ENCODE results near the gene UNC79.

The UNC79 gene

GRCh38 chr14:93727917-93728650 lies 297.3 kb downstream of the UNC79 start:
- DNase-seq (ENCODE audit: low read depth in 2 of 2), result no peak

GRCh38 chr14:93728651-93729016 lies 297.9 kb downstream of the UNC79 start:
- no peak for DNase-seq (ENCODE audit: low read depth in 2 of 2)

- no peak for DNase-seq (ENCODE audit: low read depth in 2 of 2)
Measured at GRCh38 chr14:93729993-93730392, 299.3 kb downstream of the UNC79 start.

GRCh38 chr14:93731753-93732152 lies 301.0 kb downstream of the UNC79 start:
- DNase-seq (ENCODE audit: low read depth in 2 of 2), result no peak

GRCh38 chr14:93732524-93732923 lies 301.8 kb downstream of the UNC79 start:
- DNase-seq (ENCODE audit: low read depth in 2 of 2), result no peak

GRCh38 chr14:93733231-93733630 lies 302.5 kb downstream of the UNC79 start:
- DNase-seq (ENCODE audit: low read depth in 2 of 2), result no peak

GRCh38 chr14:93733631-93734030 lies 302.9 kb downstream of the UNC79 start:
- no peak for DNase-seq (ENCODE audit: low read depth in 2 of 2)

- no peak for DNase-seq (ENCODE audit: low read depth in 2 of 2)
Measured at GRCh38 chr14:93734086-93734822, 303.5 kb downstream of the UNC79 start.

GRCh38 chr14:93735206-93735605 lies 304.5 kb downstream of the UNC79 start:
- no peak for DNase-seq (ENCODE audit: low read depth in 2 of 2)

- DNase-seq (ENCODE audit: low read depth in 2 of 2), result no peak
Measured at GRCh38 chr14:93736378-93737014, 305.8 kb downstream of the UNC79 start.

GRCh38 chr14:93737634-93738033 lies 306.9 kb downstream of the UNC79 start:
- DNase-seq (ENCODE audit: low read depth in 2 of 2), result no peak

- no peak for DNase-seq (ENCODE audit: low read depth in 2 of 2)
Measured at GRCh38 chr14:93741556-93742230, 311.0 kb downstream of the UNC79 start.

GRCh38 chr14:93742761-93743160 lies 312.0 kb downstream of the UNC79 start:
- no peak for DNase-seq (ENCODE audit: low read depth in 2 of 2)

- DNase-seq (ENCODE audit: low read depth in 2 of 2), result no peak
Measured at GRCh38 chr14:93743270-93744060, 312.7 kb downstream of the UNC79 start.

GRCh38 chr14:93744176-93744575 lies 313.4 kb downstream of the UNC79 start:
- no peak for DNase-seq (ENCODE audit: low read depth in 2 of 2)

- no peak for DNase-seq (ENCODE audit: low read depth in 2 of 2)
Measured at GRCh38 chr14:93744876-93745275, 314.1 kb downstream of the UNC79 start.

GRCh38 chr14:93745603-93746273 lies 315.0 kb downstream of the UNC79 start:
- no peak for DNase-seq (ENCODE audit: low read depth in 2 of 2)

GRCh38 chr14:93747102-93747501 lies 316.4 kb downstream of the UNC79 start:
- DNase-seq (ENCODE audit: low read depth in 2 of 2), result no peak

GRCh38 chr14:93747560-93747959 lies 316.8 kb downstream of the UNC79 start:
- no peak for DNase-seq (ENCODE audit: low read depth in 2 of 2)

GRCh38 chr14:93748208-93749075 lies 317.7 kb downstream of the UNC79 start:
- no peak for DNase-seq (ENCODE audit: low read depth in 2 of 2)

All from fibroblast of skin of left biceps (primary cell).